ENCODE measurements around the gene ARMC6.
"Not testable (repeated sequence)": the region's sequence is repeated elsewhere in the genome, so short reads cannot be mapped to it uniquely, and the experiment has no call there.

Gene ARMC6

GRCh38 chr19:19023376-19023775 lies 10.0 kb upstream of the ARMC6 start:
- not testable (repeated sequence) for H2BK15ac ChIP-seq (replicated peaks; ENCODE audit: low read depth); H2BK120ac ChIP-seq (ENCODE audit: low read depth, low read length); H3K9ac ChIP-seq (ENCODE audit: low read length); H3K4me3 ChIP-seq (ENCODE audit: low read length); H3K18ac ChIP-seq (ENCODE audit: low read length); H3K23ac ChIP-seq (ENCODE audit: low read length); H3K4ac ChIP-seq (ENCODE audit: low read depth, low read length); H3K4me2 ChIP-seq (ENCODE audit: low read length); H2BK5ac ChIP-seq (ENCODE audit: low read length); H3K56ac ChIP-seq (ENCODE audit: low read length); H3K27ac ChIP-seq (ENCODE audit: low read depth, low read length); DNase-seq; H4K5ac ChIP-seq (ENCODE audit: low read length); H3K27me3 ChIP-seq (ENCODE audit: insufficient read depth, low read length, poor library complexity); H4K8ac ChIP-seq (ENCODE audit: low read depth, low read length); H3K4me1 ChIP-seq (ENCODE audit: control insufficient read depth, low read depth, low read length); H2AK5ac ChIP-seq (ENCODE audit: low read length)
- WGBS (ENCODE audit: extremely low coverage, insufficient coverage, low lambda C conversion rate), result no CpG with 5 or more reads among the region's 1 CpG
- Histone ChIP-seq H3K36me3 (ENCODE audit: control insufficient read depth, insufficient read depth, low read length) (peaks cover 31% of the 10 kb centered on the region), H3K79me1 (ENCODE audit: low read length) (peaks cover 25% of the 10 kb centered on the region), H3K79me2 (ENCODE audit: control insufficient read depth, insufficient read depth, low read length) (peaks cover 13% of the 10 kb centered on the region)

GRCh38 chr19:19025861-19026260 lies 7.5 kb upstream of the ARMC6 start:
- DNase-seq, result no peak
- Histone ChIP-seq H2BK15ac (replicated peaks; ENCODE audit: low read depth) (no peak overlapping the region), H3K56ac (ENCODE audit: low read length) (no peak overlapping the region), H3K27me3 (ENCODE audit: insufficient read depth, low read length, poor library complexity) (no peaks in the 10 kb centered on the region), H2AK5ac (ENCODE audit: low read length) (no peak overlapping the region), H3K4me1 (ENCODE audit: control insufficient read depth, low read depth, low read length) (no peaks in the 10 kb centered on the region), H3K4me2 (ENCODE audit: low read length) (no peak overlapping the region), H3K4me3 (ENCODE audit: low read length) (no peak overlapping the region), H4K8ac (ENCODE audit: low read depth, low read length) (no peak overlapping the region), H3K23ac (ENCODE audit: low read length) (no peak overlapping the region), H3K18ac (ENCODE audit: low read length) (no peak overlapping the region), H4K5ac (ENCODE audit: low read length) (no peak overlapping the region), H3K79me2 (ENCODE audit: control insufficient read depth, insufficient read depth, low read length) (peaks cover 16% of the 10 kb centered on the region), H3K79me1 (ENCODE audit: low read length) (peaks cover 20% of the 10 kb centered on the region), H3K27ac (ENCODE audit: low read depth, low read length) (no peak overlapping the region), H2BK5ac (ENCODE audit: low read length) (no peak overlapping the region), H3K4ac (ENCODE audit: low read depth, low read length) (no peak overlapping the region), H3K36me3 (ENCODE audit: control insufficient read depth, insufficient read depth, low read length) (peaks cover 27% of the 10 kb centered on the region), H2BK120ac (ENCODE audit: low read depth, low read length) (no peak overlapping the region), H3K9ac (ENCODE audit: low read length) (no peak overlapping the region)
- no CpG with 5 or more reads among the region's 11 CpGs for WGBS (ENCODE audit: extremely low coverage, insufficient coverage, low lambda C conversion rate)

- Histone ChIP-seq H3K4me1 (ENCODE audit: control insufficient read depth, low read depth, low read length) (no peaks in the 10 kb centered on the region), H3K4ac (ENCODE audit: low read depth, low read length) (no peak overlapping the region), H3K27me3 (ENCODE audit: insufficient read depth, low read length, poor library complexity) (no peaks in the 10 kb centered on the region), H2AK5ac (ENCODE audit: low read length) (no peak overlapping the region), H3K4me3 (ENCODE audit: low read length) (no peak overlapping the region), H2BK5ac (ENCODE audit: low read length) (no peak overlapping the region), H2BK15ac (replicated peaks; ENCODE audit: low read depth) (no peak overlapping the region), H4K8ac (ENCODE audit: low read depth, low read length) (no peak overlapping the region), H3K56ac (ENCODE audit: low read length) (no peak overlapping the region), H3K36me3 (ENCODE audit: control insufficient read depth, insufficient read depth, low read length) (peaks cover 27% of the 10 kb centered on the region), H4K5ac (ENCODE audit: low read length) (no peak overlapping the region), H3K18ac (ENCODE audit: low read length) (no peak overlapping the region), H3K79me2 (ENCODE audit: control insufficient read depth, insufficient read depth, low read length) (peaks cover 18% of the 10 kb centered on the region), H3K27ac (ENCODE audit: low read depth, low read length) (no peak overlapping the region), H2BK120ac (ENCODE audit: low read depth, low read length) (no peak overlapping the region), H3K9ac (ENCODE audit: low read length) (no peak overlapping the region), H3K4me2 (ENCODE audit: low read length) (no peak overlapping the region), H3K79me1 (ENCODE audit: low read length) (peaks cover 20% of the 10 kb centered on the region), H3K23ac (ENCODE audit: low read length) (no peak overlapping the region)
- no CpG with 5 or more reads among the region's 10 CpGs for WGBS (ENCODE audit: extremely low coverage, insufficient coverage, low lambda C conversion rate)
- peak; percentile 20 for DNase-seq
Measured at GRCh38 chr19:19026299-19026971, 7.0 kb upstream of the ARMC6 start.

- peaks cover 26% of the 10 kb centered on the region for H3K36me3 ChIP-seq (ENCODE audit: control insufficient read depth, insufficient read depth, low read length)
- H3K79me1 ChIP-seq (ENCODE audit: low read length), result peaks cover 21% of the 10 kb centered on the region
- H3K4me2 ChIP-seq (ENCODE audit: low read length), result no peak overlapping the region
- H3K4me1 ChIP-seq (ENCODE audit: control insufficient read depth, low read depth, low read length), result peaks cover 1% of the 10 kb centered on the region
- peaks cover 22% of the 10 kb centered on the region for H3K79me2 ChIP-seq (ENCODE audit: control insufficient read depth, insufficient read depth, low read length)
- no peak overlapping the region for H3K4ac ChIP-seq (ENCODE audit: low read depth, low read length)
- no peak overlapping the region for H2AK5ac ChIP-seq (ENCODE audit: low read length)
- no peak overlapping the region for H4K8ac ChIP-seq (ENCODE audit: low read depth, low read length)
- no peak overlapping the region for H3K56ac ChIP-seq (ENCODE audit: low read length)
- H3K9ac ChIP-seq (ENCODE audit: low read length), result no peak overlapping the region
- H3K27ac ChIP-seq (ENCODE audit: low read depth, low read length), result no peak overlapping the region
- H2BK15ac ChIP-seq (replicated peaks; ENCODE audit: low read depth), result no peak overlapping the region
- H3K27me3 ChIP-seq (ENCODE audit: insufficient read depth, low read length, poor library complexity), result no peaks in the 10 kb centered on the region
- no CpG with 5 or more reads among the region's 4 CpGs for WGBS (ENCODE audit: extremely low coverage, insufficient coverage, low lambda C conversion rate)
- H3K23ac ChIP-seq (ENCODE audit: low read length), result no peak overlapping the region
- H2BK5ac ChIP-seq (ENCODE audit: low read length), result no peak overlapping the region
- H3K4me3 ChIP-seq (ENCODE audit: low read length), result no peak overlapping the region
- no peak overlapping the region for H2BK120ac ChIP-seq (ENCODE audit: low read depth, low read length)
- no peak overlapping the region for H3K18ac ChIP-seq (ENCODE audit: low read length)
- no peak for DNase-seq
- H4K5ac ChIP-seq (ENCODE audit: low read length), result no peak overlapping the region
Measured at GRCh38 chr19:19027228-19027627, 6.2 kb upstream of the ARMC6 start.

- H3K36me3 ChIP-seq (ENCODE audit: control insufficient read depth, insufficient read depth, low read length), result peaks cover 19% of the 10 kb centered on the region
- peaks cover 1% of the 10 kb centered on the region for H3K4me1 ChIP-seq (ENCODE audit: control insufficient read depth, low read depth, low read length)
- H3K27ac ChIP-seq (ENCODE audit: low read depth, low read length), result no peak overlapping the region
- H2BK5ac ChIP-seq (ENCODE audit: low read length), result no peak overlapping the region
- no peak overlapping the region for H2BK15ac ChIP-seq (replicated peaks; ENCODE audit: low read depth)
- H3K23ac ChIP-seq (ENCODE audit: low read length), result no peak overlapping the region
- H3K9ac ChIP-seq (ENCODE audit: low read length), result no peak overlapping the region
- H3K56ac ChIP-seq (ENCODE audit: low read length), result no peak overlapping the region
- H3K4ac ChIP-seq (ENCODE audit: low read depth, low read length), result no peak overlapping the region
- no peak overlapping the region for H4K8ac ChIP-seq (ENCODE audit: low read depth, low read length)
- no peak overlapping the region for H3K18ac ChIP-seq (ENCODE audit: low read length)
- no peak overlapping the region for H3K4me3 ChIP-seq (ENCODE audit: low read length)
- no CpG with 5 or more reads among the region's 9 CpGs for WGBS (ENCODE audit: extremely low coverage, insufficient coverage, low lambda C conversion rate)
- H3K79me1 ChIP-seq (ENCODE audit: low read length), result peaks cover 13% of the 10 kb centered on the region
- H3K27me3 ChIP-seq (ENCODE audit: insufficient read depth, low read length, poor library complexity), result no peaks in the 10 kb centered on the region
- no peak overlapping the region for H2AK5ac ChIP-seq (ENCODE audit: low read length)
- no peak overlapping the region for H4K5ac ChIP-seq (ENCODE audit: low read length)
- DNase-seq, result no peak
- H3K4me2 ChIP-seq (ENCODE audit: low read length), result no peak overlapping the region
- no peak overlapping the region for H2BK120ac ChIP-seq (ENCODE audit: low read depth, low read length)
- H3K79me2 ChIP-seq (ENCODE audit: control insufficient read depth, insufficient read depth, low read length), result peaks cover 12% of the 10 kb centered on the region
Measured at GRCh38 chr19:19028526-19028925, 4.9 kb upstream of the ARMC6 start.

- Histone ChIP-seq H4K8ac (ENCODE audit: low read depth, low read length) (no peak overlapping the region), H3K4me1 (ENCODE audit: control insufficient read depth, low read depth, low read length) (peaks cover 1% of the 10 kb centered on the region), H2BK5ac (ENCODE audit: low read length) (no peak overlapping the region), H3K79me1 (ENCODE audit: low read length) (peaks cover 11% of the 10 kb centered on the region), H3K27ac (ENCODE audit: low read depth, low read length) (no peak overlapping the region), H3K56ac (ENCODE audit: low read length) (no peak overlapping the region), H2AK5ac (ENCODE audit: low read length) (no peak overlapping the region), H3K79me2 (ENCODE audit: control insufficient read depth, insufficient read depth, low read length) (peaks cover 32% of the 10 kb centered on the region), H3K4ac (ENCODE audit: low read depth, low read length) (no peak overlapping the region), H3K18ac (ENCODE audit: low read length) (no peak overlapping the region), H3K4me3 (ENCODE audit: low read length) (no peak overlapping the region), H3K9ac (ENCODE audit: low read length) (peak overlapping the region; percentile 60), H2BK120ac (ENCODE audit: low read depth, low read length) (no peak overlapping the region), H3K27me3 (ENCODE audit: insufficient read depth, low read length, poor library complexity) (no peaks in the 10 kb centered on the region), H2BK15ac (replicated peaks; ENCODE audit: low read depth) (no peak overlapping the region), H4K5ac (ENCODE audit: low read length) (no peak overlapping the region), H3K4me2 (ENCODE audit: low read length) (peak overlapping the region; percentile 27), H3K36me3 (ENCODE audit: control insufficient read depth, insufficient read depth, low read length) (peaks cover 6% of the 10 kb centered on the region), H3K23ac (ENCODE audit: low read length) (no peak overlapping the region)
- no peak for DNase-seq
- no CpG with 5 or more reads among the region's 5 CpGs for WGBS (ENCODE audit: extremely low coverage, insufficient coverage, low lambda C conversion rate)
Measured at GRCh38 chr19:19031891-19032290, 1.5 kb upstream of the ARMC6 start.

Measured in mesendoderm (in vitro differentiated cells).